ENCODE results near the gene EHD1.

EHD1 gene

DNA sequence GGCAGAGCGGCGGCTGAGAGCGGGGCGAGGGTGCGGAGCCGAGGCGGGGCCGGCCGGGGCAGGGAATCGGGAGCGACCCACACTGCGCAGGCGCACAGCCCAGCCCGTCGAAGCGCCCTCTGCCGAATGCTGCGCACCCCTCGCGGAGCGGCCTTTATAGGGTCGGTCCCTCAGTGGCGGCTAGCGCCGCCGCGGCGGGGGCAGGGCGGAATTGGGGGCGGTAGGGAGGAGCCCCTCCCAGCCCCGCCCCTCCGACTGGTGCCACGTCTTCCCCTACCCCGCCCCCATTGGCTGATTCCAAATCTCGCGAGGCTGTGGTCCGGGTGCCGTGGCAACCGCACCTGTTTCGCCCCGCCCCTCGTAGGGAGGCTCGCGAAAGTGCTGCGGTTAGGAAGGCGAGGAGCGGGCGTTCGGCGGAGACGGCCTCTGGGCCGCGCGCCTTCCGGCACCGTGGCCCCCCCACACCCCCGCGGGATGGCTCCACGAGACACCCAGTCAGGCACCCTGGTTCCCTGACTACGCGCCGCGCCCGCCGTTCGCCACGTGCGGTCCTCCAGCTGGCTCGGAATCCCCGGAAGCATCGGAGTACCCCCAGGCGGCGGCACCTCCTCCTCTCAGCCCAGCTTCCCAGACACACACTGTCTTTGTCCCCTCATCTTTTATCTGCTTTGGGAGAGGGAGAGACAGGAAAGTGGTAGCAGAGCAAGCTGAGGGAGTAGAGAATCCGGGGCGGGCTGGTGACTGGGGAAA, at the start of gene EHD1:
Gene EHD1 (minus strand): TSS at position 128 of the 750 bp plus-strand sequence. CDS start 157 bp downstream, outside the sequence.
- DNase-seq = peak; percentile 100

DNA sequence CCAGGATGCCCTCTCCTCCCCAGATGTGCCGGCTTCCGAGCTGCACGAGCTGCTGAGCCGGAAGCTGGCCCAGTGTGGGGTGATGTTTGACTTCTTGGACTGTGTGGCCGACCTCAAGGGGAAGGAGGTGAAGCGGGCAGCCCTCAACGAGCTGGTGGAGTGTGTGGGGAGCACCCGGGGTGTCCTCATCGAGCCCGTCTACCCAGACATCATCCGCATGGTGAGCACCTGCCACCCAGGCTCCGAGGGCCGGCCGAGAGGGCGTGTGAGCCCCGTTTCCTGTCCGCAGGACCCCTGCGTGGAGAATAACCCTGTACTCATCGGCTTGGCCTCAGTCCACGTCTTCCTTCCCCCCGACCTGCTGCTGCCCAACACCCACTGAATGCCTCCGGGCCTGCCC, 48.3 kb upstream of the EHD1 start:
- no peak for DNase-seq

- no peak for DNase-seq
Observed at GRCh38 chr11:64925536-64926436, 47.4 kb upstream of the EHD1 start.

DNA sequence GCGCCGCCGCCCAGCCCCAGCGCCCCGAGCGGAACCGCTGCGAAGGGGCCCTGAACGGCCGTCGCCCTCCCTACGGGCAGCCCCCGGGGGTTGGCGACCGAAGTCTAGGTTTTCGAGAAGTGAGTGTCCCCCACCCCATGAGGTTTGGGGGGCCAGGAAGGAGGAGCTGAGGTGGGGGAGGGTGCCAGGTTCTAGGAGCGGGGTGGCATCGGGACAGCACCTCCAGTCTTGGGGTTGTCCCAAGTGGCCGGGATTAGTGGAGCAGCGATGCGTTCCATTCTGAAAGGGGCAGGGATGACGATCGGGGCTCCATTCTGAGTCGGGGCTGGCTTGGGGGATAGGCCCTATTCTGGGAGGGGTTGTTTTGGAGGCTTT, 46.5 kb upstream of the EHD1 start:
- no peak for DNase-seq

GRCh38 chr11:64923944-64924909, 45.8 kb upstream of the EHD1 start, which contains the start of gene PPP2R5B:
TSS of gene PPP2R5B (plus strand) at chr11:64924689. CDS start at chr11:64925735, 1,046 bp downstream.
- DNase-seq = peak; percentile 92

- DNase-seq = no peak
Observed at GRCh38 chr11:64923151-64923661, 44.8 kb upstream of the EHD1 start.

GRCh38 chr11:64921384-64921783, 43.0 kb upstream of the EHD1 start:
- no peak for DNase-seq

- DNase-seq = no peak
Observed at GRCh38 chr11:64920124-64920523, 41.7 kb upstream of the EHD1 start.

DNA sequence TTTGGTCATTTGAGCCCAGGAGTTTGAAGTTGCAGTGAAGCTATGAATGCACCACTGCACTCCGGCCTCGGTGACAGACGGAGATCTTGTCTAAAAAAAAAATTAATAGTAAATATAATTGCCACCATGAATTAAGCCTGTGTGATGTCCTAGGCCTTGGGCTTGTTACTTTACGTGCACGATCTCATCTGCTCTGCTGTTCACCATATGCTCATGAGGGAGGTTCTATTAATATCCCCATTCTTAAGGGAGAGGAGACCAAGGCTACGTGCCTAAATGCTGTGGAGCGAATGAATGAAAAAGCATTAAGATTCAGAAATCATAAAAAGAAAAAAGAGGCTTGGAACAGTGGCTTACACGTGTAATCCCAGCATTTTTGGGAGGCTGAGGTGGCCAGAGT, 41.2 kb upstream of the EHD1 start:
- no peak for DNase-seq

- no peak for DNase-seq
Observed at GRCh38 chr11:64918017-64918416, 39.6 kb upstream of the EHD1 start.

DNA sequence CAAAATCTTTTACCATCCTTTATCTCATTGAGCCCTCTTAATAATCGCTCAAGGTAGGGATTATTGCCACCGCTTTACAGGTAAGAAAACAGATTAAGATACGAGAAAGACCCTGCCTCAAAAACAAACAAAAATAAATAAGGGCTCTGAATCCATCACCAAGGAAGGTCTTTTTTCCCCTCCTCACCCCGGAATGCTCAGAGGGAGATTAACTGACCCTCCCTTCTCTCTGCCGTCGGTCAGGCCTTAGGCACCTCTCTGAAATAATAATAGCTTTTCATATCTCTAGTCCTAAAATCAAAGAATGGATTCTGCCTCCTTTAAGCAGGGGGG, 39.2 kb upstream of the EHD1 start:
- DNase-seq = no peak

DNA sequence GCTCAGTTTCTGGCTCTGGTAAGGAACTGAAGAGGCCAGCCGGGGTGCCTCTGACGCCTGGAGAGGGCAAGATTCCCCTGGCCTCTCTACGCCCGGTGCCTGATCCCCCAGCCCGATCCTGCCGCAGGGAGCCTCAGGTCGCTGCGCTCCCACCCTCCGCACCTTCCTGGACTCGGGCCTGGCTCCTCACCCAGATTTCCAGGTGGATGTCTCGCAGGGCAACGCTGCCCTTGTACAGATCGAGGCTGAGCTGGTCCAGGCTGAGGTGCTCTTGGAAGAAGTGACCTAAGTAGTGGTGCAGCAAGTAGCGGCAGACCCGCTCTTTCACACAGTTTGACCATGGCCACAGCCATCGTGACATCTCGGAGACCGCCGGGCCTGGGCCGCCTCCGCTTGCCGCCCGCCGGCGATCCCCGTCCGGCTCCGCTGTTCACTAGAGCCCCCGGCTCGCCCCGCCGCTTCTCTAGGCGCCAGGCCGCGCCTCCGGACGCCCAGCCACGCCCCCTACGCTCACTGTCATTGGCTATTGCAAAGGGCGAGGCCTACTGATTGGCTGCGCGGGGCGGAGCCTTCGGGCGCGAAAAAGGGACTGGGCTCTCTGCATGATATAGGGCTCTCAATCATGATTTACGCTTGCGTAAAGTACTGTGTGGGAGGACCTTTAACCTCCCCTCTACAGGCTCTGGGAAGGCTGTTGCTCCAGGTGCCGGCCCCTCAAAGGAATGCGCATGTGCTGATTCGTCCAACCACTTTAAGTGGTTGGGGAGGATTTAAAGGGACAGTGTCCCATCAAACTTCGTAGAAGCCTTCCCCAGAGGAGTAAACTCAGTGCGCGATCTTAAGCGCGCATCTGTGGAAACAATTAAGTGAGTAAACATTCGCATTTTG, 38.6 kb upstream of the EHD1 start, which contains the start of gene ATG2A:
Gene ATG2A (minus strand): TSS at position 435 of the 888 bp plus-strand sequence. CDS start 74 bp downstream, at position 361.
- peak; percentile 100 for DNase-seq

DNA sequence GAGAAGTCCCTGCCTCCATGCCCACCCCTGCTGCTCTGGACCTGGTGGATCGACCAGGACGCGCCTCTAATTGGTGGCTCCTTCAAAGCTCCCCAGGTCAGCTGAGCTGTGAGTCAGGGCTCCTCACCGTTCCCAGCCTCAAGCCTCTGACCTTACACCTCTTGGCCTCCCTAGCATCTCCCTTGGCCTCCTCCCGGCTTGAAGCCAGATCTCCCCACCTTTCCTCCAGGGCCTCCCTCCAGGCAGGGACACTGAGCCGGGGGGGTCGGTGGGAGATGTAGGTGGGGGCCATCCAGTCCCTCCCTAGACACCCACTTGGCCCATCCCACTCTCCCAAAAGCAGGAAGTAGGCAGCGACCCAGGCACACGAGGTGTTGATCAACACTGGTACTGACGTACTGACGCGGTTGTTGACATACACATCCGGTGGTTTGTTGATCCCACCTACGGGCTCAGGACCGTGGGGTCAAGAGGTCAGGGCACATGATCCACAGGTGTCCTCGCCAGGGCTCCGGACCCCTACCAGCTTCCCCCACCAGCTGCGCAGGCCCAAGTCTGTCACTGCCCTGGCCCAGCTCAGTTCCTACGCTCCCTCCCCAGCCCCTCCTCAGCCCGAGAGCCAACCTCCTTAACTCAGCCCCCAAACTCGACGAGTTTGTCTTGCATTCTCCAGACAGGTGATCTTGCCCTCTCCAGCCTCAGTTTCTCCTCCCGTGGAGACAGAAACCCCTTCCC, 37.8 kb upstream of the EHD1 start:
- peak; percentile 74 for DNase-seq

DNA sequence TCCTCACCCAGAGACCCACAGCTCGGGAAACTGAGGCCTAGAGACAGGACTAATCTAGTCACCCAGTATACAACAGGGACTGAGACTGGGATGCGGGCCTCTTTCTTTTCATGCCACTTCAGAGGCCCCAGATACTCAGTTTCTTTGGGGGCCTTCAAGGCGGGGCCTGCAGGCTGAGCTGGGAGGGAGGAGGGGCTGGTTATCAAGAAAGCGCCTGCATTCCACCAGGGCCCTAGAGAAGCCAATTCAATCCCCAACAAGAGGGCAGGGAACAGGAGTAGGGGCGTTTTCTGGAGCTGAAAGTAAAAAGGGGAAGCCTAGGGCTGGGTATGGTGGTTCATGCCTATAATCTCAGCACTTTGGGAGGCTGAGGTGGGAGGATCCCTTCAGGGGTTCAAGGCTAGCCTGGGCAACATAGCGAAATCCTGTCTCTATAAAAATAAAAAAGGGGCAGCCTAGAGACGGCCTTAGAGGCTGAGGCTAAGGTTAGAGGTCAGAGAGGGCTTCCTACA, 37.0 kb upstream of the EHD1 start:
- no peak for DNase-seq

- no peak for DNase-seq
Observed at GRCh38 chr11:64914123-64914522, 35.7 kb upstream of the EHD1 start.

- no peak for DNase-seq
Observed at GRCh38 chr11:64913171-64913727, 34.8 kb upstream of the EHD1 start.

- DNase-seq = no peak
Observed at GRCh38 chr11:64911689-64912088, 33.3 kb upstream of the EHD1 start.

GRCh38 chr11:64911142-64911541, 32.7 kb upstream of the EHD1 start:
- DNase-seq = no peak

DNA sequence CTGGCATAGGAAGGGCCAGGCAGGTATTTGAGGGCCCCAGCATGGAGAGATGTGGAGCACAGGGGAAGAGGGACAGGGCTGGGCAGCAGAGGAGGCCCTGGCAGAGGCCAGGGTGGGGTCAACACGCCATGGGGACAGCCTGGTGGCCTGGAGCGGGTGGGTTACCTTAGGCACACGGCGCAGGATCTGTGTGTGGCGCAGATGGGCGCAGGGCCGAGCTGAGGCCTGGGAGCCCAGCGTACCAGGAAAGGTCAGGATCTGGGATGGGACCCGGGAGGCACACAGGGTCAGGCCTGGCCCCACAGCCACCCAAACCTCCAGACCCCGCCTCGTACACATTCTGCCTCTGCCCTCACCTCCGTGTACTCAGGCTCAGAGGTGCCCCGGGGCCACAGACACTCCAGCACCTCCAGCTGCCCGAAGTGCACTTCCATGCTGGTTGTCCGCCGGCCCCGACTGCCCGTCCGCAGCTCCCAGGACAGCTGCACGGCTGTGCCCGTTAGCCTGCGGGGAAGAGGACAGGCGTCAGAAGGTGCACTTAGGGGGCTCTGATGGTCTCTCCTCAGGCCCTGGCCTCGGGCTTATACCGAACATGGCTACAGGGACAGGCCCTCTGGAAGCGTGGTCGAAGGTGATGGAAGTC, 32.2 kb upstream of the EHD1 start:
- DNase-seq = no peak

Measured in CD4-positive, alpha-beta T cell treated with Interleukin-17A for 1 hour (primary cell).